Progenitor cell of endocrine pancreas (in vitro differentiated cells): ENCODE data around the gene TNFRSF1B. TPM values are rescaled to one million over a fixed set of nuclear protein-coding genes. Genes with fewer than 3 reads are reported as not detected.

Source experiments
- DNase-seq: peaks from one replicate; pipeline ENCODE4 v3.0.0; 2021; ENCODE audit warnings: low spot score; ENCODE audit not compliant: unreplicated experiment
- H3K27ac Mint-ChIP-seq: 2 replicates; pipeline ENCODE4 v1.8.0; 2021; ENCODE audit warnings: mild to moderate bottlenecking, moderate library complexity, mixed read lengths
- H3K27me3 Mint-ChIP-seq: 2 replicates; pipeline ENCODE4 v1.8.0; 2021; ENCODE audit warnings: mixed read lengths
- H3K36me3 Mint-ChIP-seq: 2 replicates; pipeline ENCODE4 v1.8.0; 2022; ENCODE audit warnings: mixed read lengths; ENCODE audit not compliant: insufficient read depth
- H3K4me1 Mint-ChIP-seq: 2 replicates; pipeline ENCODE4 v1.8.0; 2021; ENCODE audit warnings: low read depth, mixed read lengths
- H3K4me3 Mint-ChIP-seq: 2 replicates; pipeline ENCODE4 v1.8.0; 2021; ENCODE audit warnings: low read depth, mild to moderate bottlenecking, moderate library complexity, mixed read lengths
- H3K9me3 Mint-ChIP-seq: 2 replicates; pipeline ENCODE4 v1.8.0; 2021; ENCODE audit warnings: low read depth, mixed read lengths
- CTCF ChIP-seq: fragments of 200-600 bp; sonication (generic); IDR thresholded peaks from one replicate; pipeline ENCODE4 v1.5.0; 2021; ENCODE audit warnings: antibody characterized with exemption, mild to moderate bottlenecking; ENCODE audit not compliant: unreplicated experiment
- total RNA-seq: library from RNA; stranded (reverse); gene quantifications from 2 replicates; pipeline ENCODE4 v1.2.1, GENCODE V29; 2021

The TNFRSF1B gene
- total RNA-seq, 1 donor from 2014 or later = not detected

- no peaks in the 10 kb centered on the region for H3K36me3 Mint-ChIP-seq
- no peak for DNase-seq
- TF ChIP-seq CTCF = no peak
- no peaks in the 10 kb centered on the region for H3K9me3 Mint-ChIP-seq
- no peak overlapping the region for H3K4me3 Mint-ChIP-seq
- no peak overlapping the region for H3K27ac Mint-ChIP-seq
- peaks cover 1% of the 10 kb centered on the region for H3K4me1 Mint-ChIP-seq
- peaks cover 6% of the 10 kb centered on the region for H3K27me3 Mint-ChIP-seq
These were observed 36.2 kb upstream of the TNFRSF1B start for GRCh38 chr1:12130466-12131130.

- Mint-ChIP-seq H3K36me3 (no peaks in the 10 kb centered on the region), H3K4me3 (no peak overlapping the region), H3K27me3 (peaks cover 4% of the 10 kb centered on the region), H3K9me3 (no peaks in the 10 kb centered on the region), H3K27ac (no peak overlapping the region), H3K4me1 (peaks cover 2% of the 10 kb centered on the region)
- DNase-seq = no peak
- TF ChIP-seq CTCF = no peak
These were observed 34.7 kb upstream of the TNFRSF1B start for GRCh38 chr1:12132078-12132477.

GRCh38 chr1:12134716-12135115 lies 32.1 kb upstream of the TNFRSF1B start:
- no peak for DNase-seq
- Mint-ChIP-seq H3K36me3 (no peaks in the 10 kb centered on the region), H3K4me1 (peaks cover 2% of the 10 kb centered on the region), H3K27ac (no peak overlapping the region), H3K4me3 (no peak overlapping the region), H3K9me3 (no peaks in the 10 kb centered on the region), H3K27me3 (peaks cover 7% of the 10 kb centered on the region)
- TF ChIP-seq CTCF = no peak

GRCh38 chr1:12135612-12136011 lies 31.2 kb upstream of the TNFRSF1B start:
- Mint-ChIP-seq H3K27ac (no peak overlapping the region), H3K36me3 (no peaks in the 10 kb centered on the region), H3K9me3 (no peaks in the 10 kb centered on the region), H3K4me1 (peaks cover 2% of the 10 kb centered on the region), H3K4me3 (no peak overlapping the region), H3K27me3 (peaks cover 7% of the 10 kb centered on the region)
- no peak for DNase-seq
- no peak for TF ChIP-seq CTCF

- H3K4me1 Mint-ChIP-seq = peaks cover 2% of the 10 kb centered on the region
- no peaks in the 10 kb centered on the region for H3K36me3 Mint-ChIP-seq
- H3K9me3 Mint-ChIP-seq = no peaks in the 10 kb centered on the region
- DNase-seq = no peak
- TF ChIP-seq CTCF = no peak
- peaks cover 7% of the 10 kb centered on the region for H3K27me3 Mint-ChIP-seq
- no peak overlapping the region for H3K27ac Mint-ChIP-seq
- no peak overlapping the region for H3K4me3 Mint-ChIP-seq
These were observed 29.7 kb upstream of the TNFRSF1B start for GRCh38 chr1:12136916-12137610.
